Effector memory CD4-positive, alpha-beta T cell (primary cell): Measurements from ENCODE around the gene SLC17A9.
A peak's percentile ranks its signal among the peaks of the same experiment; 100 is the strongest.

Source experiments
- DNase-seq, 3 donors: peaks; one replicate each; pipeline ENCODE4 v3.0.0-alpha.2; 2020
- H3K27ac ChIP-seq: 2 replicates; pipeline ENCODE4 v1.7.0; 2013; ENCODE audit warnings: mild to moderate bottlenecking, low read length, moderate library complexity; ENCODE audit not compliant: insufficient read depth, poor library complexity, severe bottlenecking
- H3K27me3 ChIP-seq: replicated peaks from 2 replicates; pipeline ENCODE4 v1.7.0; 2013; ENCODE audit warnings: mild to moderate bottlenecking, low read length; ENCODE audit not compliant: insufficient read depth, control insufficient read depth, poor library complexity, severe bottlenecking
- H3K36me3 ChIP-seq: 2 replicates; pipeline ENCODE4 v1.7.0; 2013; ENCODE audit warnings: mild to moderate bottlenecking, low read length, moderate library complexity; ENCODE audit not compliant: control insufficient read depth, insufficient read depth
- H3K4me1 ChIP-seq: 2 replicates; pipeline ENCODE4 v1.7.0; 2013; ENCODE audit warnings: low read length, mild to moderate bottlenecking; ENCODE audit not compliant: control insufficient read depth, insufficient read depth, poor library complexity, severe bottlenecking
- H3K4me3 ChIP-seq: 2 replicates; pipeline ENCODE4 v1.7.0; 2013; ENCODE audit warnings: low read length, low read depth, mild to moderate bottlenecking; ENCODE audit not compliant: insufficient read depth, poor library complexity, severe bottlenecking
- H3K9me3 ChIP-seq: 2 replicates; pipeline ENCODE4 v1.7.0; 2013; ENCODE audit warnings: mild to moderate bottlenecking, low read length, moderate library complexity; ENCODE audit not compliant: control insufficient read depth

Gene SLC17A9

DNA sequence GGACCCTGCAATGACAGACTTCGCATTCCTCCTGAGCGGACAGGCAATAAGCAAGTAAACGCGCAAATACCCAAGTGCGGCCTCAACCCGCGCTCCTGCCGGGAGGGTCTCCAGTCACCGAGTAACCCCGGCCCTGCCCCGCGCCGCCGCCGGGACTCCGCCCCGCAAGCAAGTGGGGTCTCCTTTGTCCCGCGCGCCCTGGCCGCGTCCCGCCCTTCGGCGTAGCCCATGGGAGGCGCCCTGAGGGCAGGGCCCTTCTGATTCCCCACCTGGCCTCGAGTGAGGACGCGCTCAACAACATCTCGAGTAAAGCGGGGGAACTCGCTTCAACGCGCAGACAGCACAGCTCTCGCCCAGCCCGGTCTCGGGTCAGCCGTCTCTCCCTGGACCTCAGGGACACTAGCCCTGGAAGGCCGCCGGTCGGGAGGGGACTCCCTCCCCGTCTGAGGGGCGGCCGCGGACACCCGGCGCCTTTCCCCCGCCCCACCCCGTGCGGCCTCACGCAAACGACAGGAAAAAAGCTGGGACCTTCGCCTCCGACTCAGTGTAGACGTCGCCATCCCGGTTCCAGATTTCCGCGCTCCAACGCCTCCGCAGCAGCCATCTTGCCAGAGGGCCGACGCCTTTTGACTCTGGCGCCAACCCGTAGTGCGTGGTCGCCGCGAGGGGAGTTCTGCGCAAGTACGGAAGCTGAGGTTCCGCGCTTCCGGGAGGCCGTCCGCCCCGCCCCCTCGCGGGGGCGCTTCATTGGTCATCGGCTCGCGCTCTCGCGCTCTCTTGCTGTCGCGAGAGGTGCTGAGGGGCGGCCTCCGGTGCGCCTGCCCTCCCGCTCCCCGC lies 15.0 kb upstream of the SLC17A9 start:
- H3K36me3 ChIP-seq, result peaks cover 8% of the 10 kb centered on the region
- peak overlapping the region; percentile 91 for H3K27ac ChIP-seq
- peaks cover 28% of the 10 kb centered on the region for H3K4me1 ChIP-seq
- peak overlapping the region; percentile 96 for H3K4me3 ChIP-seq
- H3K27me3 ChIP-seq, result no peaks in the 10 kb centered on the region
- DNase-seq, result peak; percentile 94
- H3K9me3 ChIP-seq, result no peaks in the 10 kb centered on the region

DNA sequence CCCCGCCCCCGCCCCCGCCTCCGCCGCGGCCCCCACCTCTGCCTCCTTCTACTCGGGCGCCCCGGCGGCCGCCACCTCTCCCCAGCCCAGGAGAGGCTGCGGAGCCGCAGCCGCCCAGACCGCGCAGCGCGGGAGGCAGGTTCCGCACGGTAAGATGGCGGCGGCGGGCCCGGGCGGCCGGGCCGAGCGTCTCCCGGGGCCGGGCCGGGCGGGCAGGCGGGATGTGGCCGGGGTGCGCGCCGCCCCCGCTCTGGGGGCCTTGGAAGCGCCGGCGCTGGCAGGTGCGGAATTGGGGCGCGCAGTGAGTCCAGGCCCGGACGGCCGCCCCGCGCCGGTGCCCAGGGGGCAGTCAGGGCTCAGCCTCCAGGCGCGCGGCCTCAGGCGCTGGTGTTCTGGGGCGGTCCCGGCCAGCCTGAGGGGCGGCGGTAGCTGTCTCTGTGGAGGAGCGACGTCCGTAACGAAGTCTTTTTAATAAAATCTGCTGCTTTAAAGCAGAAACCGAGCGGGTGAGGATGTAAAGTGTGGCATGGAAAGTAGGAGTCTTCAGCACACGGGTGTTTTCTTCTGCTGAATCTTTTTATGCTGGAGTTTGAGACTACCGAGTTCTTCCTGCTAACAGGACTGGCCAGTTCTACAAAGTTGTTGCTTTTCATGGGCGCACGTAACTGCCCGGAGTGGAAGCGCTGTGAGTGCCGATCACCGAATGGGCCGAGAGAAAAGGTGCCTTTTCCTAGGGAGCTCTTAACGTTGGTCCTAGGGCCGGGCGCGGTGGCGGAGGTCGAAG lies 14.2 kb upstream of the SLC17A9 start, which contains the start of gene GID8:
TSS of gene GID8 (plus strand) at position 43 of the 784 bp plus-strand sequence. CDS start 3,356 bp downstream, outside the sequence.
- no peak for DNase-seq
- peak within 1 kb of the TSS; percentile 96 for H3K4me3 ChIP-seq
- no peaks in the 10 kb centered on the region for H3K27me3 ChIP-seq
- H3K9me3 ChIP-seq, result no peaks in the 10 kb centered on the region
- peak within 1 kb of the TSS; percentile 91 for H3K27ac ChIP-seq
- H3K4me1 ChIP-seq, result peaks cover 28% of the 10 kb centered on the region
- H3K36me3 ChIP-seq, result peaks cover 14% of the 10 kb centered on the region

DNA sequence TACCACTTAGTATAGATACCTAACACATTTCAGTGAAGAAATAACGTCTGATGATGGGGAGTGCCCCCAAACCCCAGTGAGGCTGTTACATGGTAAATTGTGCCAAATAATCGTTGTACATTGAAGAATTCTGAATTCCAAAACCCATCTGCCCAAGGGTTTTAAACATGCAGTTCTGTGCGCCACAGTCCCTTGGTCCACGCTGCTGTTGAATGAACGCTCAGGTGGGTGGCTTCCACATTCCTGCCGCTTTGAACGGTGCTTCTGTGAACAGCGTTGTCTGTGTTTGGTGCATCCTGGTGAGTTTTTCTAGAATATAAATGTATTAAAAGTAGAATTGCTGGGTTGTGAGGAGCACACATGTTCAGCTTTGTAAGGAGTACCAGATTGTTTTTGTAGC lies 11.6 kb upstream of the SLC17A9 start:
- no peak for DNase-seq
- peaks cover 36% of the 10 kb centered on the region for H3K36me3 ChIP-seq
- no peaks in the 10 kb centered on the region for H3K9me3 ChIP-seq
- no peak overlapping the region for H3K27ac ChIP-seq
- no peak overlapping the region for H3K4me3 ChIP-seq
- no peaks in the 10 kb centered on the region for H3K27me3 ChIP-seq
- peaks cover 21% of the 10 kb centered on the region for H3K4me1 ChIP-seq

DNA sequence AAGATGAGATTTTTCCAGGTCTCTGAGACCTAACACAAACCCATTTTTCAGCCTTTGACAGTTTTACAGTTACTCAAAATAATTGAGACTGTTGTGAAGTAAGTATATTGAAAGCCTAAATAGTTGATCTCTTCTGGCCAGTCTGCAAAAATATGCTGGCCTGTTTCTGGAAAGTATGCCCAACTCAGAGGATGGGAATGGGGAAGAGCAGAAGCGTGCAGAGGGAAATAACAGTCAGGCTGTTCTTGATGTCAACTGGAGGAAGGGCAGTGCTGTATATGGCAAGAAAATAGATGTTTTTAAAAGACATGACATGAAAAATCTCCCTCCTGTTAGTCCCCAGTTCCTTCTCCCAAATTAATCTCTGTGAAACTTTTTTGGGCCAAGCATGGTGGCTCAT lies 10.7 kb upstream of the SLC17A9 start:
- Histone ChIP-seq H3K36me3 (peaks cover 45% of the 10 kb centered on the region), H3K4me3 (no peak overlapping the region), H3K27ac (no peak overlapping the region), H3K4me1 (peaks cover 14% of the 10 kb centered on the region), H3K27me3 (no peaks in the 10 kb centered on the region), H3K9me3 (no peaks in the 10 kb centered on the region)
- DNase-seq, result no peak

DNA sequence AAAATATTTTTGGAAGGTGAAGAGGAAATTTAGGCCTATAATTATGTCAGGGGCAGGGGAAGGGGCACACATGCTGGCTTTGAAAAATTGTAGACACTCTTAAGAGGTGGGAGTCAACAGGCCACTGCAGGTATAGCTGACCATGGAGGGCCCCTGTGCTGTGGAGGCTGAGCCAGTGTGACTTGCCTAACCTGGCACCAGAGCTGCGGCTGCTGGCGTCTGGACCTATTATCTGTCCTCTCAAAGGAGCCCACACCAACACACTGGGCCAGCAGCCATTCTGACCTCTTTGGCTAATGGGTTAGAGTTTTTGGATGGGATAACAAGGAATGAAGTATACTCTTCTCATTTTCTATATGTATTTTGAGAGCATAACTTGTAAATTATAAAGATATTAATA lies 10.1 kb upstream of the SLC17A9 start:
- no peak overlapping the region for H3K4me3 ChIP-seq
- no peak for DNase-seq
- H3K9me3 ChIP-seq, result no peaks in the 10 kb centered on the region
- H3K27ac ChIP-seq, result no peak overlapping the region
- peaks cover 12% of the 10 kb centered on the region for H3K4me1 ChIP-seq
- peaks cover 50% of the 10 kb centered on the region for H3K36me3 ChIP-seq
- no peaks in the 10 kb centered on the region for H3K27me3 ChIP-seq

DNA sequence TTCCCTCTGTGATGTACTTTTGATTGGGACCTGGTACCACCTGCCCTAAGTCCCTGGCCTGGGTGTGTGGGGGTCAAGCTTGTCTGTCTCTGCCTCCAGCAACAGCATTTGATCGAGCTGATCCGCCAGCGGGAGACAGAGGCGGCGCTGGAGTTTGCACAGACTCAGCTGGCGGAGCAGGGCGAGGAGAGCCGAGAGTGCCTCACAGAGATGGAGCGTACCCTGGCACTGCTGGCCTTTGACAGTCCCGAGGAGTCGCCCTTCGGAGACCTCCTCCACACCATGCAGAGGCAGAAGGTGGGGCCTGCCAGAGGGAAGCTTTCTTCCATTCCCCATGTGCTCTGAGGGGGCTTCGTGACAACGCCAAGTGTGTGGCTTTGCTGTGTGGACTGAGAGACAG lies 9.1 kb upstream of the SLC17A9 start:
- H3K27ac ChIP-seq, result no peak overlapping the region
- H3K9me3 ChIP-seq, result no peaks in the 10 kb centered on the region
- H3K36me3 ChIP-seq, result peaks cover 59% of the 10 kb centered on the region
- H3K4me3 ChIP-seq, result no peak overlapping the region
- no peaks in the 10 kb centered on the region for H3K27me3 ChIP-seq
- H3K4me1 ChIP-seq, result peaks cover 12% of the 10 kb centered on the region
- no peak for DNase-seq

DNA sequence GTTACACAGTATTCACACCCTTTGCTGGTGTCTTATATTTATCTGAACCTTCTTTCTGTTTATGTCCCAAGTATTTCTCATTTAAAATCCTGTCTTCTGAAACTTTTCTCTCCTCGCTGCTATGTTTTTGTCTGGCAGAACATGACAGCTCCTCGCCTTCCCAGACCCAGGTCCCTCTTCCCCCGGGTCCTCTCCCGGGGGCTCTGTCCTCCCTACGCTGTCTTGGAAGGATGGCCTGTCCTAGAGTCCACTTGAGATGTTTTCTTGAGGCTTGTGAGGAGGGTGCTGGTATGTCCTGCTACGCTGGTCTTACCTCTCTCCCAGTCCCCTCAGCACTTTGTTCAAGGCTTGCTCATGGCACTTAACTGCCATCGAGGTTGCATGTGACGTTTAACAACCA lies 8.3 kb upstream of the SLC17A9 start:
- DNase-seq, result no peak
- Histone ChIP-seq H3K27ac (no peak overlapping the region), H3K9me3 (no peaks in the 10 kb centered on the region), H3K4me3 (no peak overlapping the region), H3K36me3 (peaks cover 65% of the 10 kb centered on the region), H3K4me1 (peaks cover 6% of the 10 kb centered on the region), H3K27me3 (no peaks in the 10 kb centered on the region)

DNA sequence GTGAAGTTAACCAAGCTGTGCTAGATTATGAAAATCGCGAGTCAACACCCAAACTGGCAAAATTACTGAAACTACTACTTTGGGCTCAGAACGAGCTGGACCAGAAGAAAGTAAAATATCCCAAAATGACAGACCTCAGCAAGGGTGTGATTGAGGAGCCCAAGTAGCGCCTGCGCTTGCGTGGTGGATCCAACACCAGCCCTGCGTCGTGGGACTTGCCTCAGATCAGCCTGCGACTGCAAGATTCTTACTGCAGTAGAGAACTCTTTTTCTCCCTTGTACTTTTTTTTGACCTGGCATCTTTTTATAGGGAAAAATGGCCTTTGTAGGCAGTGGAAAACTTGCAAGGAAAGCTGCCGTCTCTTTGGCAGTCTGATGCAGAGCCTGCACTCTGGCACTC lies 7.8 kb upstream of the SLC17A9 start:
- Histone ChIP-seq H3K27ac (no peak overlapping the region), H3K9me3 (no peaks in the 10 kb centered on the region), H3K4me3 (no peak overlapping the region), H3K36me3 (peaks cover 65% of the 10 kb centered on the region), H3K4me1 (peaks cover under 1% of the 10 kb centered on the region), H3K27me3 (no peaks in the 10 kb centered on the region)
- no peak for DNase-seq

DNA sequence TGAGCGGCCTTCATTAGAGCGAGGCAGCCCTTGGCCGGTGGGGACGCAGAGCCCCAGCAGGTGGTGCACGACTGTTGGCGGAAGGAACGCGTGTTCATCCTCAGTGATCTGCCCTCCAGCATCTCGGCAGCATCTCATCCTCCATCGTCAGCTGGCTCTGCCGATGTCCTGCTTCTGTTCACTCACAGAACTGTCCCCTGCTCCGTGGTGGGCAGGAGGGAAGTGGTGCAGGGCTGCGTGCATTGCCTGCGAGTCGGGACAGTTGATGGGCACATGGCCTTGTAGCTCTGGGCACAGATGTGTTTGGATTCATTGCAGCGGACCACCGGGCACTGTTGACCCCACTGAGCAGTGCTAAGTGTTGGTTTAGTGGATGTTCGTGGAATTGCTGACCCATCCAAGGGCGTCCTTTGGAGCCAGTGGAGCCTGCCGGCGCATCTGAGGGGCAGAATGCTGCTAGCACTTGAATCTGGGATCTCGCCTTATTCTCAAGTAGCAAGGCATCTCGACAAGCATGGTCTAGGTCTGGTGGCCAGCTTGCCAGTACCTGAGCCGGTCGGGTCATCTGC lies 6.7 kb upstream of the SLC17A9 start:
- no peaks in the 10 kb centered on the region for H3K9me3 ChIP-seq
- no peak for DNase-seq
- no peaks in the 10 kb centered on the region for H3K27me3 ChIP-seq
- peaks cover 65% of the 10 kb centered on the region for H3K36me3 ChIP-seq
- no peak overlapping the region for H3K27ac ChIP-seq
- H3K4me3 ChIP-seq, result no peak overlapping the region
- no peaks in the 10 kb centered on the region for H3K4me1 ChIP-seq

DNA sequence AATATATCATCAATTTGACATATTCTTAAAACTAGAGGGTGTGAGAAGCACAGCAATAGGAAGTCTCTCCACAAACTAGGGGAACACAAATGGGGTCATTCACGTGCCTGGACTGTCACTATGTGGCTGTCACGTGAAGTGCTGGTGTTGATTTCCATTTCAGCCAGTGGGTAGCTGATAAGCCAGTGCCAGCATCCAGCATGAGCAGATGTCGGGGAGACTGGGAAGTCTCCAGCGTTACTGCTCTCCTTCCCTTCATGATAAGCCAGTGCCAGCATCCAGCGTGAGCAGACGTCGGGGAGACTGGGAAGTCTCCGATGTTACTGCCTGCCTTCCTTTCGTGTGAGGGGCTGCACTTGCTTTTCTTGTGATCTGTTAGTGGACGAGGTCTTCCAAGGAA lies 5.6 kb upstream of the SLC17A9 start:
- H3K27me3 ChIP-seq, result no peaks in the 10 kb centered on the region
- no peak overlapping the region for H3K27ac ChIP-seq
- H3K9me3 ChIP-seq, result no peaks in the 10 kb centered on the region
- H3K4me1 ChIP-seq, result no peaks in the 10 kb centered on the region
- no peak for DNase-seq
- no peak overlapping the region for H3K4me3 ChIP-seq
- H3K36me3 ChIP-seq, result peaks cover 63% of the 10 kb centered on the region
